CD4-positive, alpha-beta T cell treated with Interleukin-17A for 4 hours (primary cell): ENCODE data around the gene SH3TC1.

Source experiments
- DNase-seq: peaks from one replicate; pipeline ENCODE4 v3.0.0-alpha.2; 2020; ENCODE audit warnings: mixed read lengths

SH3TC1 gene

DNA sequence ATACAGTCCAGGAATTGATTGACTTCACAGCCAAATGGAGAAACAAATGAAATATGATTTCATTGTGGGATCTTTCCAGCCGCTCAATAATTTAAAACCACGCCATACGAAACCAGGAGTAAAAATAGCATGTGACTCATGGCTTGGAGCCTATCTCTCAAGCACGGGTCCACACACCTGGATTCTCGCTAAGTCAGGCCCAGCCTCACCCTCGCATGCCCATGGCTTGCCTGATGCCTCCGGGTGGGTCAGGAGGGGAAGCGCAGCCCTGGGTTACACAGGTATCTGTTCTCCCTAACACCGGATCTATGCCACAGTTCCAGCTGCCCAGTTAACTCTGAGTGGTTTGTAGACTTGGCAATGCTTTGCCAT, 34.9 kb upstream of the SH3TC1 start:
- no peak for DNase-seq

GRCh38 chr4:8164687-8165086, 34.4 kb upstream of the SH3TC1 start:
- no peak for DNase-seq

GRCh38 chr4:8165374-8165896, 33.7 kb upstream of the SH3TC1 start:
- DNase-seq, result no peak

DNA sequence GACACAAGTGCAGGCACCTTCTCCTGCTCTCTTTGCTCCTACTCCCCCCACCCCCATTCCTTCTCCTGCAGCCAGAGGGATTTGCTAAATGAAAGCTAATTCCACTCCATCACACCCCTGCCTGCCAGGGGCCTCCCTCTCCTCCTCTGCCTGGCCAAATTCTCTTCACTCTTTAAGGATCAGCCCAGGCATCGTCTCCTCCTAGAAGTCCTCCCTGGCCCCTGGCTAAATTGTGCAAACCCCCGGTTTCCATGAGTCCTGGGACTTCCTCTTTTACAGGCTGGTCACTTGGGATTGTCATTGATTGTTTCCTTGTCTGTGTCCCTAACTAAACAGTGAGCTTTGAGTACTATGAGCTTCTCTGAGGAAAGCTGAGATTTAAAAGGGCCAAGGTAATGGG, 31.8 kb upstream of the SH3TC1 start:
- no peak for DNase-seq

DNA sequence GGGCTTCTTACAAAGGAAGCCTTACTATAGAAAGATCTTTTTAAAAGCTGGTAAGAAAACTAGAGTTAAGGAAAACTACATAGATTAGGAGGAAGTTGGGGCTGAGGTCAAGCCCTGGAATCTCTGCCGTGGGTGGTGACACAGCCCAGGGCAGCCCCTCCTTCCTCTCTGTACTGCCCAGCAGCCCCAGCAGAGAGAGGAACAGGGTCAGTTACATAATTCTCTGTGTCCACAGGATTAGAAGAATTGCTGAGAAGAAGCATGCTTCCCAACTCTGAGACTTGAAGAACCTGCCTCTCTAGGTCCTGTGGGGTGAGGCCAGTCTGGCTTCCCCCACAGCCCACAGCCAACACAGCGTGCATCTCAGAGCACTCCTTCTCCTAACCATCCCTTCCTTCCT, 31.3 kb upstream of the SH3TC1 start:
- DNase-seq, result no peak

GRCh38 chr4:8168232-8168631, 30.9 kb upstream of the SH3TC1 start:
- no peak for DNase-seq

DNA sequence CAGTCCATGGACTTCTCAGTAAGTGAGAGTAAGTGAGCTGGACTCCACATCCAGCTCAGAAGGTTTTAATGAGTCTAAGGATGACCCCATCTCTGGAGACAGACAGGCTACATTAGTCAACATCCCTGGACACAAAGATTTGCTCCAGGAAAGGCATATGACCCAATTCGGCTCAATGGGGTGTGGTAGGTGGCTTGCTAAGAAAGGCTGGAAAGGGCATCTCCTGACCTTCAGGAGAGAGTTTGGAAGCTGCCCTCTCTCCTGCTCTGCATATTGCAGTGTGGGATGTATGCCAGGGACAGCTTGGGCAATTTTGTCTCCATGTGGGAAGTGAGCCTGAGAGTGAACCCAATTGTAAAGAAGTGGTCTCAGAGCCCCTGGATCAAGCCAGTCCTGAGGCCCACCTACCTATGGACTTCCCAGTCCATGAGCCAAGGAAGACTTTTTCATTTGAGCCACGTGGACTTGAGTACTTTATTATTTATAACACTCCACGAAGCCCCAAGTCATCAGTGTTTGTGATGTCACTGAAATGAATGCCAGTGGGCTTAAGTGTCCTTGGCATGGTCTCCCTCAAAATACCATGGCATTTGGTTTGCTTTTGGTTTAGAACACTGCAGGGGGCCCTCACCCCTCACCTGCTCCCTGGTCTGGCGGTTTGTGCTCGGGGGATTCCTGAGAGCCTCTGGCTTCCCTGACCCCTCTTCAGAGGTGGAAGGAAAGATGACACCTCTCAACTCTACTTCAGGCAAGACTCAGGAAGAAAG, 30.1 kb upstream of the SH3TC1 start:
- DNase-seq, result no peak

DNA sequence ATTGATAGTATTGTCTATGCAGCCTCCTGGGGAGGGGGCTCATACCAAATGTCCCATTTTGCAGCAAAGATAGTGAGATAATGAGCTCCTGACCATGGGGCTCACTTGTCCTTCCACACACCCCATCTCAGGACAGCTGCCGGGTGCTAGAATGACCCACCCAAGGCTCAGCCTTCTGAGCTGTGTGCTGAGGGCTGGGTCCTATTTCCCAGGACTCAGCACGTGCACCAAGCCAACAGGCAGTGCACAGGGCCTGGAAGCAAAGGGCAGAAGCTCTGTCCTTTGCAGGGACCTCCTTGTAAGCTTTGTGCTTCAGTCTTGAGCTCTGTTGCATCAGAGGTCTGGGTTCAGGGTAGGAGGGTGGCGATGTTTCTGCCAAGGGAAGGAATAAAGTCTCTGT, 29.3 kb upstream of the SH3TC1 start:
- DNase-seq, result no peak

DNA sequence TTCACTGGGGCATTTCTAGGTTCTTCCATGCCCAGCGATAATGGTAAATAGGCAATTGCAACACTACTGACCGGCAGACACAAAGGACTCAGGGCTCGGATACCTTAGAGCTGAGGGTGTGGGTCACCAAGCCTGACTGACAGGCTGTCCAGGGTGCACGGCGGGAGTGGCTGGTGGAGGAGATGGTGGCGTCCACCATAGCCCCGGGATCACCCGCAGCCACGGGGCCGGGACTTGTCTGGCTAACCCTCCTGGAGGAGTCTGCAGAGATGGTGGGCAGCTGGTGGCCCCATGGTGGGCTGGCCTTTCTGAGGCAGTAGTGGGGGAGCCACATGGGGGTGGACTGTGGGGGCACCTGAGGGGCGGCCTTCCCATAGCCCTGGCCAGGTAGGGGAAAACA, 28.7 kb upstream of the SH3TC1 start:
- DNase-seq, result no peak

DNA sequence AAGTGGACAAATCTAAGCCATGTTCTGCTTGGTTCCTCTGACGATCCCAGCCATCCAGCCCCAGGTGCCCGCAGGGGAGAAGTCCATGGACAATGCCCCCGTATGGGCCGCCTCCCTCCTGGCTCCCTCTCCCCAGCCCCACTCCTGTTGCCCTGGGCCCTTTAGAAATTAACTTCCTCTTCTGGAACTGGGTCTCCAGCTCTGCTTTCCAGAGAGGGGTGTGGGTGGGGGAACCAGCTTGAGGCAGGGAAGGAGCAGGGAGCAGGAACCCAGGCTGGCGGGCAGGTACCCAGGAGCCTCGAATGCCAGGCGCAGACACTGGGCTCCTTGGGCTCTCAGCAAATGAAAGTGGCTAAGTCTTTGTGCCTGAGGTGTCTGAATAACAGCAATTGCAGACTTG, 27.8 kb upstream of the SH3TC1 start:
- DNase-seq, result no peak

GRCh38 chr4:8171984-8172924, 26.8 kb upstream of the SH3TC1 start:
- no peak for DNase-seq

DNA sequence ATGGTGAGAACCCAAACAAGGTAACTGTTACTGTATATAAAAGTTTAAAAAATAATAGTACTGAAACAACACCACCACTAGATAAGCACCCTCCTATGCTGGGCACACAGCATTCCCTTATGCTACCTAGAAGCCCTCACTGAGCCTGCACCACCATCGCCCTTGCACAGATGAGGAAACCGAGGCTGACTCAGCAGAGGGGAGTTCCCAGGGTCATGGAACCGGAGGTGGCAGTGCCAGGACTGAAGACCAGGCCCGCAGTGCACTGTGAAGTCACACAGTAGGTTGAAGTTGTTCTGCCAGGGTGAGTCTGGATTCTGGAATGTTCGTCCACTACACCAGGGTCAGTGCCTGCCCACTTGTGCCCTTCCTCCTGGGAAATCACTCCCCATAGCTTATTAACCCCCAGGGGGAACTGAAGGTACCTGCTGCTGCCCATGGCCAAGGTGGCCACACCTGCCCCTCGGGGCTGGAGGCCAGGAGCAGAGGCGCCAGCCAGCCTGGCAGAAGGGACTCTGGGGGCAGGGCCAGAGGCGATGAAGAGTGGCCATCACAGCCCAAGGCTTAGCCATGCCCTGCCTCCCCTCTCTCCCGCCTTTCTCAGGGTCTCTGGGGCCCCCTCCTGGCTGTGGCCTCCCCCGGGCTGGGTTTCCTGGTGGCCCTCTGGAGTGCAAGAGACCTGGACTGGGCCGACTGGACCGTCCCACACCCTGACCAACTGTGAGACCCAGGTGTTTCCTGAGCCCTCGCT, 25.4 kb upstream of the SH3TC1 start:
- DNase-seq, result no peak

DNA sequence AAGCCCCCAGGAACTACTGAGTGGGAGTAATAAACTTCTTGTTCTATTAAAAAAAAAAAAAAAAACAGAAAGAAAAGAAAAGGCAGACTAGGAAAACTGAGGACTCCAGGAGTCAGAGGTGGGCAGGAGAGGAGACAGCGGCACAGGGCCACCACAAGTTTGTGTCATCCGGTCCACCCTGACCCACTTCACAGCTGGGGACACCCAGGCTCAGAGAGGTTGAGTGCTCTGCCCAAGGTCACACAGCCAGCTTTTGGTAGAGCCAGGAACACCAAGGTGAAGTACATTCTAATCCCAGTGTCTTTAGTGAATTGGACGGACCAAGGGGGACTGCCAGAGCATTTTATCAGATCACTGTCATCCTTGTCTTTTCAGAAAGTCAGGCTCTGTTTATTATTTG, 24.1 kb upstream of the SH3TC1 start:
- DNase-seq, result no peak

DNA sequence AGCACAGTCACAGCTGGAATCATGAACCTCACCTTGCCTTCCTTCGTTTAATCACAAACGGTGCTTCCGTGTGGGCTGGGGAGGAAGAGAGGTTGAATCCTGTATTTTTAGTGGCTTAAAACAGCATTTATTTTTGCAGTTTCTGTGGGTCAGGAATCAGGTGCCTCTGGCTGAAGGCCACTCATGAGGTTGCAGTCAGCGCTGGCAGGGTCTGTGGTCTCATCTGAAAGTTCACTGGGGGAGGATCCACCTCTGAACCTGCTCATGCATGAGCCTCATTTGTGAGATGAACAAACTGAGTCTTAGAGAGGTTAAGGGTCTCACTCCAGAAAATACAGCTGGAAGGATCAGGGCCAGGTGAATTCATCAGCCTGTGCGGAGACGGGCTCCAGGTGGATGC, 23.4 kb upstream of the SH3TC1 start:
- DNase-seq, result no peak

- peak; percentile 62 for DNase-seq
Observed at GRCh38 chr4:8176547-8177399, 22.3 kb upstream of the SH3TC1 start.

GRCh38 chr4:8177552-8177951, 21.5 kb upstream of the SH3TC1 start:
- no peak for DNase-seq

DNA sequence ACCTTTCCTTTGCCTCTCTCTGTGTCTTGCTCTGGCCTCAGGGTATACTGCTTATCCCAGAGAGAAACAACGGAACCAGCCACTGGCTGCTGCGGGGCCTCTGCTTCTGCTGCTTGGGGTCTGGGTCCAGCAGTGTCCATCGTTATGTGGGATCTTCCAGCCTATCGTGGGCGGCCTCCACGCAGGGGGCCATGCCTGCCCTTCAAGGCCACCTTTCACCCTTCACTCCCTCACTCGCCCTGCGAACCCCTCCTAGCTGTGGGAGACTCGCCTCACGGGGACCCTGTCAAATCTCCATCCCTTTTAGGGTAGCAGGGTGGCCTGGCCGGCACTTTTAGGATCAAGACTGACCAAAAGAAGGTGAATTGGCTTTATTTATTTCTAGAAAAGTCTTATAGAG, 21.1 kb upstream of the SH3TC1 start:
- no peak for DNase-seq

- DNase-seq, result no peak
Observed at GRCh38 chr4:8179074-8179473, 20.0 kb upstream of the SH3TC1 start.

DNA sequence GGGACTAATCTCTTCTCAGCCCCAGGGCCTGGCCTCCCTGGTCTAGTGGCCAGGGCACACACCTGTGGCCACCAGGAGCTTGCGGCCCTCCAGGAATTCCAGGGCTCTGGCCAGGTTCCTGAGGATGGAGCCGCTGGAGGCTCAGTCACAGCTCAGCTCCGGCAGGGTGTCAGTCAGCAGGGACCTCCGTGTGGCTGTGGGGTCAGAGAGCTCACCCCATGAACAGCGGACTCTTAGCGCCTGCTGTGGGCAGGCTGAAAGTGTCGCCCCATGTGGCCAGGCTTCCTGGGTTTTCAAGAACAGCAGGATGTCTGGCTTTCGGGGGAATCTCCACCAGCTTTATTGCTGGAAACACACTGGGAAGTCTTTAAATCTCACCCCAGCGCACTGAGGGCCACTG, 19.3 kb upstream of the SH3TC1 start:
- no peak for DNase-seq

GRCh38 chr4:8180310-8181093, 18.6 kb upstream of the SH3TC1 start:
- no peak for DNase-seq

GRCh38 chr4:8181119-8181518, 18.0 kb upstream of the SH3TC1 start:
- DNase-seq, result no peak
